Raji (cell line): ENCODE data around the gene ASIC3.
A peak's percentile ranks its signal among the peaks of the same experiment; 100 is the strongest.

Source experiments
- POLR2A ChIP-seq: IDR thresholded peaks from 2 replicates; pipeline ENCODE4 v1.6.1; 2011; ENCODE audit warnings: low read depth, low read length, control low read depth; ENCODE audit not compliant: insufficient read depth

Gene ASIC3

GRCh38 chr7:151040616-151041375 lies 7.5 kb upstream of the ASIC3 start:
- no peak for TF ChIP-seq POLR2A

- TF ChIP-seq POLR2A: no peak
These were observed 4.4 kb upstream of the ASIC3 start for GRCh38 chr7:151043959-151044358.

GRCh38 chr7:151045262-151045661 lies 3.1 kb upstream of the ASIC3 start:
- TF ChIP-seq POLR2A: no peak

- no peak for TF ChIP-seq POLR2A
These were observed 2.4 kb upstream of the ASIC3 start for GRCh38 chr7:151045967-151046366.

- TF ChIP-seq POLR2A: no peak
These were observed 1.4 kb upstream of the ASIC3 start for GRCh38 chr7:151046603-151047573.

- no peak for TF ChIP-seq POLR2A
These were observed 656 bp downstream of the ASIC3 start for GRCh38 chr7:151048911-151049463.

GRCh38 chr7:151051108-151051507 lies 2.8 kb downstream of the ASIC3 start:
- TF ChIP-seq POLR2A: no peak

GRCh38 chr7:151053096-151053495 lies 4.8 kb downstream of the ASIC3 start:
- no peak for TF ChIP-seq POLR2A

- no peak for TF ChIP-seq POLR2A
These were observed 5.4 kb downstream of the ASIC3 start for GRCh38 chr7:151053751-151054150.

GRCh38 chr7:151056283-151056665 lies 7.9 kb downstream of the ASIC3 start:
- TF ChIP-seq POLR2A: no peak

- no peak for TF ChIP-seq POLR2A
These were observed 8.6 kb downstream of the ASIC3 start for GRCh38 chr7:151056666-151057505.

- no peak for TF ChIP-seq POLR2A
These were observed 9.2 kb downstream of the ASIC3 start, which contains the start of gene CDK5 for GRCh38 chr7:151057506-151057988. TSS of gene CDK5 (minus strand) at chr7:151057897. CDS start at chr7:151057848, 49 bp downstream.

GRCh38 chr7:151057989-151058780 lies 9.9 kb downstream of the ASIC3 start:
- TF ChIP-seq POLR2A: peak; percentile 82

GRCh38 chr7:151058781-151059366 lies 10.5 kb downstream of the ASIC3 start:
- no peak for TF ChIP-seq POLR2A
